RKO (cell line): Measurements from ENCODE around the gene CORO2B.

Experiments used
- DNase-seq: peaks from one replicate; pipeline ENCODE4 v3.0.0-alpha.2; 2016; ENCODE audit warnings: low spot score

The CORO2B gene

GRCh38 chr15:68775671-68776476 lies 197.1 kb downstream of the CORO2B start:
- DNase-seq, result no peak

- DNase-seq, result no peak
Measured at GRCh38 chr15:68776477-68777270, 197.9 kb downstream of the CORO2B start.
